ENCODE measurements around the gene MAPT.

Gene MAPT

DNA sequence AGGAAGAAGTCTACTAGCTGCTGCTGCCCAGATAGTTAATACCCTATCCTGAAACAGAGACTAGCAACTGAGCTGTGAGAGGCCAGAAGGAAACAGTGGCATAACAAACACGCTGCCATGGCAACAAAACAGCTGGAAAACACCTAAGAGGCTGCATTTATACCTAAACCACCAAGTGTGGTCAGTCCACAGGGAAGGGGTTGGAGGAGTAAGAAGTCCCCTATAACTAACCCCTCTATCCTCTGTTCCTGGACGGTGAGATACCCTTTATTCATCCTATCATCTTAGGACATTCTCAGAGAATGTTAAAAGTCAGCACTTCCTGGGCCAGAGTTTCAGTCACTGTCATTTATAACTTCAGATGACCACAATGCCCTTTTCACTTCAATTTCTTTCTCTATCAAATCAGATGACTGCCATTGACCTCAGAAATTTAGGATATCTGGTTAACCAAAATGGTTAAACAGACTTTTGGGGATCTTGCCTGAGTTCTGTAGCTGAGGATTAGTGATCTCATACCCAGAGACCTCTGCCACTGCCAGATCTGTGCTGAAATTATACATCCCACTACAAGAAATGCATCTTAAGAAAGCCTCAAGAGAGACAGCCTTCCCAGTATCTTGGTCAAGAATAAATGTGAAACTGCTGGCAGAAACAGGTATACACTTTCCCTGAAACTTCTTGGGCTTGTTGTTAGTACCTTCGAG is 140.9 kb downstream of the MAPT start:
- DNase-seq: no peak

DNA sequence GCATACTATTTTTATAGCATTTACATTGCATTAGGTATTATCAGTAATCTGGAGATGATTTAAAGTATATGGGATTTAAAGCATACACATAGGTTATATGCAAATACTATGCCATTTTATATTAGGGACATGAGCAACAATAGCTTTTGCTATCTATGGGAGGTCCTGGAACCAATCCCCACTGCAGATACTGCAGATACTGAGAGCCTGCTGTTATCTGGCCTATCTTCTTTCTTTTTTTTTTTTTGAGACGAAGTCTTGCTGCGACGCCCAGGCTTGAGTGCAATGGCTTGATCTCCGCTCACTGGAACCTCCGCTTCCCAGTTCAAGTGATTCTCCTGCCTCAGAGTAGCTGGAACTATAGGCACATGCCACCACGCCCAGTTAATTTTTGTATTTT is 142.1 kb downstream of the MAPT start:
- no peak for DNase-seq

DNA sequence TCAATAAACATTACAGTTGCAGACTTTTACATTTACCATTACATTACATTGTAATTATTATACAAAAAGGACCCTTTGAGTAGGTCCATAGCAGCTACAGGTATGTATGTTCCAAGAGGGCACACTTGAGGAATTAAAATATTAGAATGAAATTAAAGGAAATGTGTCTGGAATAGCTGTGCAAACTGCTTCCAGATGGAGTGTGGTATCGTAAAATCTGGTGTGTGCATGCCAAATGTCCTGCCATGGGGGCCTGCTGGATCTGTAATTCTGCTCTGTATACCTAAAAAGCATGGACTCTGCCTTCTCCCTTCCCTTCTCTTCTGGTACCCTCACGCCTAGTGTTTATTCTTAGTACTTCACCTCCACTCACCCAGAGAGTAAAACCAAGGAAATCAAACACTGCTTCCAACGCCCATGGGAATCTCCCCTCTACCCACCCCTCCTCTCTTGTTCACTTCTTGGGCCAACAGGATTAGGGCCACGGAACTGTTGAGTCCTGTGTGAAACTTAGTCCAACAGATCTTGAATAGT is 143.4 kb downstream of the MAPT start:
- DNase-seq: no peak

DNA sequence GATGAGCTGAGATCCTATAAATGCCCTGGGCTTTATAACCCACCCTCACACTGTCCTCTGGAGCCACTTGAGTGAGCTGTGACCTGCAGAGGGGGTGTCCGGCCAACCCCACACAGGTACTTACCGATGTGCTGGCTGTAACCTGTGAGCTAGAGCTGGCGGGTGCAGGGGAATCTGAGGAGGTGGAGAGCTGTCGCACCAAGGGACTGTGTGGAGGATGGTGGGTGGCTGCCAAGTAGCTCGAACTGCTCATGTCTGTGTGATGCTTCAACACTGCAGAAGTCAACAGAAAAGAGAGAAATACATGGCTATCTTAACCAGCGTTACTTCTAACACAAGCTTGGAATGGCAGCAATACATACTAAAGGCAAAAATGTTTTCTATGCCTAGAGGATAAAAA is 144.1 kb downstream of the MAPT start:
- no peak for DNase-seq

DNA sequence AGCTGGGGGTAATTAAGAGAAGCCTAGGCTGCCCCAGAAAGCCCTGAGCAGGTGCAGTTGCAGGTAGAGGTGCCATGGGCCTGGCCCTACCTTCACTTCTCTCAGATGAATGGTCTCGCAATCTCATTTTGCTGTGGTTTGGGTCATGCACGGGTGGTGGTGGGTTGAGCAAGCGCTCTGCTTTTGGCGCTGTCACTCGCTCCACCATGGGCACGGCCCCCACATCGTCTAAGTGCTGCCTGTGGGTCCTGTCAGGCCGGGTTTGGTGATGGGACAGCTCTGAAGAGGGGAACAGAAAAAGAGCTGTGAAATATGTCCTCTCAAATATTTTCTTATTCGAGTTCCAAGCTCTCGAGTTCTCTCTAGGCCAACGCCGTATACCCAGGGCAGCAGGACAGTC is 144.6 kb downstream of the MAPT start:
- no peak for DNase-seq

DNA sequence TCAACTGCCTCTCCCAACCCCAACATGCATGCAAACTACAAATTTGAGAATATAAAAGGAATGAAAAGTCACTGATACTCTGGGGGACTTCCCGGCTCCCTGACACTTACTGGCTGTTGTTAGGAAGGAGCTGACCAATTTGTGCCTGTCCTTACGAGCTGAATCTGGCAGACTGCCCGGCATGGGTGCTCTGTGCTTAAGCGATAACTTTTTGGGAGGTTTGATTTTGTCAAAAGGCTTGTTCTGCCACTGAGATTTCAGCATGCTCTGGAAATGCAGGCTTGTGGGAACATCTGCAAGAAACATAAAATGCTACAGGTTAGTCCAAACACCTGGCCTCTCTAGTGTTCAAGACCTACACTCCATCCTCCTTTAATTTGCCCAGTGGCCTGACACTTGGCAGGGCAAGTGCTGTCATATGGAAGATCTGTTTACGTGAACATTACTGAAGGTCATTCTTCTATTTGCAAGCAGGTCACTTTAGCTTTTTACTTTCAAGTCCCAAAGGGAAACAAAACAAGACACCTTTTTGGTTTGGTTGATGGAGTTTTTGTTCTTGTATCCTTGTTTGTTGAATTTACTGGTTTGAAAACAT is 145.3 kb downstream of the MAPT start:
- DNase-seq: no peak

DNA sequence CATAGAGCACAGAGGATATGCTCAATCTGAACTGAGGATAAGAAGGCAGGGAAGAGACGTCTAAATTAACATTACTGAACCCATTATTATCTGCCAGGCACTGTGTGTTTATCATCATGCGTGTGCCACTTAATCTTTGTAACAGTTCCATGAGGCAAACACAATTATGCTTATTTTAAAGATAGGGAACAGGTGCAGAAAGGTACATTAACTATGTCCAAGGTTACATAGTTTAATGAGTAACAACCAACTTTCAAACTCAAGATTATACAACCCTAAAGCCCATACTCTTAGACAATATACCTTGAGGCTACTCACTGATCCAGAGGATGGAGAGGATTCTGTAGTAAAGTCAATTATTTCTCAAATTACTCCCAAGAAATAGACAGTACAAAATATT is 147.9 kb downstream of the MAPT start:
- DNase-seq: no peak

DNA sequence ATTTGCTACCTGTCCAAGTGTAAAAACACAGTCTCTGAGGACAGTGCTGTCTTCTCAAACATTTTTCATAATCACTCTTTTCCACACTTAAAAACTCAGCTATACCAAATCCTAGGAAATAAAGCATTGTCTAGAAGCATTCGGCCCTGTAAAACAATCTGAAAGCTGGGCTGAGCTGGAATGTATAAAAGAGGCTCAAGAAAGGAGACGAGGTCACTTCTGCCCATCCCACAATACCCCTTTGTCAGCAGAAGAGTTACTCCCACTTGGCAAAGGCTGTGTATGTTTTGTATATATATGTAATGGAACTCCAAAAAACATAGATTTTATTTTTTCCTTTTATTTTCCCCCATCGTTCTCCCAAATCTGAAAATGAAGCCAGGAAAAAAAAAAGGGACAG is 148.6 kb downstream of the MAPT start:
- no peak for DNase-seq

DNA sequence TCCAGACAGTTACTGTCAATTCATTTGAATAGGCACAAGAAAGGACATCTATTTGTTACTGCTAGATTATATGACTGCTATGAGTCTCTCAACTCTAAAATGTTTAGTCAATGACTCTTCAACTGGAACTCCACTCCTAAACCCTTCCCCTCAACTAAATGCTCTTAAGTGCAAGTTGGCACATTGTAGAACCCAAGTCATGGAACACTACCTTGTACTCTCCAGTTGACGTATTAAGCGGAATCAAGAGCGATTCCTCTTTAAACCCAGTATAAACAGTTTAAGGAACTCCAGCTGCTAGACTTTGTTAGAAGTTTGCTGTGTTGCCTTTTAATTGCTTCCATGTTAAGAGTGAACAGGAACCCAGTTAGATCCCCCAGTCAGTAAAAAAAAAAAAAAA is 149.3 kb downstream of the MAPT start:
- DNase-seq: no peak

DNA sequence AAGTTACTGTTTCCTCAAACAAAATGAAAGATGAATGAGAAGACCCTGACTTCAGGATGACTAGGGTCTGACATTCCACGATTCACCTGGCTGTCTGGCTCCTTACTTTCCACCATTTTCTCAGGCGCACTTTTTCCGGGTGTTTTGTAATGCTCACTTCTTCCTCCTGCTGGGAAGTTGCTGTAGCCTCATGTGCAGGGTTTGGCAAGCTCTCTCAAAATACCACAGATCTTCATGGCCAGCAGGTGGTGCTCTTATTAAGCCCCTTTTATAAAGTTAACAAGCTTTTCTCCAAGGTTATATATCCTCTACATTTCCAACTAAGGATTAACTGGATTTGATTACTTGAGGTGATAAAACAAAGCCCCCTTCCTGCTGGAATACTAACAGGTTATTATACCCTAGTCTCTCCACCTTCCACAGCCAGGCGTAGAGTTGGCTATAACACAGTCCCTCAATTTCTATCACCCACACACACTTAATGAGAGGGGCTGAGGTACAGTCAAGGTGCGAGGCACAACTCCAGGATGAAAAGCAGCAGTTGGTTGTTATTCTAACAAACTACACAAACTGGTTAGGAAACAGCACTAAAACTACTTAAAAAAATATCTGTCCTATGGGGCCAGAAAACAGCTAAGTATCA is 150.1 kb downstream of the MAPT start:
- DNase-seq: peak; percentile 91

DNA sequence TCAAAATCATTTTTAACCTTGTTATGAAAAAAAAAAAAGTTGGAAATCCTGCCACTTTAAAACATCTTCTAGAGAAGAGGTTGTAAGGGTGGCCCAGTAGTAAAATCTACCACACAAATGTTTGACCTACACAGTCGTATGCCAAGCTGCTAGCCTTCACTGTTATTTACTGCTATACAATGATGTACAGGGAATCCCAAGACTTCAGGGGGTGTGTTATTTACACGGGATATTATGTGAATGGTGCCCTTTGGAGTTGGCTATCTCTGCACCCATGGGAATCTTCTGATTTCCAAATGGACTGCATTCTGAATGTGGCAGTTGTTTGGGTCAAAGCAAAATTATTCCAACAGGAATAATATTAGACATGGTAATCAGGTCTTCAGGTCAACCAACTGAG is 150.6 kb downstream of the MAPT start:
- DNase-seq: no peak

DNA sequence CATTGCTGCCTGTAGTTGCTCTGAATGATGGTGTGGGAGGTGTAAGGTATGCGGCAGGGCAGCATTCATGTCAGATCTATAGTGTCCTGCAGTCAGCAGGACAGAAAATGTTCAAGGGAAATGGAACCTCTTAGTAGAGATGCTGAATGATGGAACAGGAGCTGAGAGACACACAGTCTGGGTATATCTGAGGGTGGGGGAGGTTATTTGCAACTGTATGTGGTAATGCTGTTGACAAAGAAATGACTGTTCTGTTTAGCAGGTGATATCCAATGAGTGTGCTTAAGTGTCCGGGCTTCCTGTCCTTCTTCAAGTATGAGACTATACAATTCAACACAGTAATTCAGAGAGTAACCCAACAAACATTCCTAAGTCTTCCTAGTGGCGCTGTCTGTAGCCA is 151.3 kb downstream of the MAPT start:
- DNase-seq: no peak

DNA sequence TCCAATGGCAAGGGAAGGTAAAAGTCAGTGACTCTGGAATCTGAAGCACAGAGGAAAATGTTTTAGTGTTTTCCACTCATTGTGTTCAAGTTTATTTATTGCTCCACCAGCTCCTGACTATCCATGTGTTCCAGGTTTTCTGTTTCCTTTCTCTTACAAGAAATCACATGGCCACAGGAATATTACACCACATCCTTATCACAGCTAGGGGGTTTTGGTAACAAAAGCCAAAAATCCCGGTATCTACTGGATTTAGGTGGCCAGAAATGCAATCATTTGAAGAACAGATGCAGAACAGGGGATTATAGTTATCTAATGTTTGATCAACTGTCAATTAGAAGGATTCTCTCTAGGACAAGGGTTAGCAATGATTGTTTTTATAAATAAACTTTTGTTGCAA is 152.6 kb downstream of the MAPT start:
- DNase-seq: no peak

DNA sequence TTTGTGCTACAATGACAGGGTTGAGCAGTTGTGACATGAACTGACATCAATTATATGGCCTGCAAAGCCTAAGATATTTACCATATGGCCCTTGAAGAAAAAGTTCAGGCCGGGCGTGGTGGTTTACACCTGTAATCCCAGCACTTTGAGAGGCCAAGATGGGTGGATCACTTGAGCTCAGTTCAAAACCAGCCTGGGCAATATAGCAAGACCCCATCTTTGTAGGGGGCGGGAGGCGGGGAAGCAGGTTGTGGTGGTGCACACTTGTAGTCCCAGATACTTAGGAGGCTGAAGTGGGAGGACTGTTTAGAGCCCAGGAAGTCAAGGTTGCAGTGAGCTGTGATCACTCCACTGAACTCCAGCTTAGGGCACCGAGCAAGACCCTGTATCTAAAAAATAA is 153.0 kb downstream of the MAPT start:
- no peak for DNase-seq

DNA sequence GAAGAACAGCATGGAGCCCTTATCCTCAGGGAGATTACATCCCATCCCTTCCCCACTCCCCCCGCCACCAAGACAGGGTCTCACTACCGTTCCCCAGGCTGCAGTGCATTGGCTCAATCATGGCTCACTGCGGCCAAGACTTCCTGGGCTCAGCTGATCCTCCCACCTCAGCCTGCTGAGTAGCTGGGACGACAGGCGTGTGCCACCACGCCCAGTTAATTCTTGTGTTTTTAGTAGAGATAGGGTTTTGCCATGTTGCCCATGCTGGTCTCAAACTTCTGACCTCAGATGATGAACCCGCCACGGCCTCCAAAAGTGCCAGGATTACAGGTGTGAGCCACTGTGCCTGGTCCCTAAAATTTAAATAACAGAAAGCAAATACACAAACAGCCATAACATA is 153.5 kb downstream of the MAPT start:
- no peak for DNase-seq

DNA sequence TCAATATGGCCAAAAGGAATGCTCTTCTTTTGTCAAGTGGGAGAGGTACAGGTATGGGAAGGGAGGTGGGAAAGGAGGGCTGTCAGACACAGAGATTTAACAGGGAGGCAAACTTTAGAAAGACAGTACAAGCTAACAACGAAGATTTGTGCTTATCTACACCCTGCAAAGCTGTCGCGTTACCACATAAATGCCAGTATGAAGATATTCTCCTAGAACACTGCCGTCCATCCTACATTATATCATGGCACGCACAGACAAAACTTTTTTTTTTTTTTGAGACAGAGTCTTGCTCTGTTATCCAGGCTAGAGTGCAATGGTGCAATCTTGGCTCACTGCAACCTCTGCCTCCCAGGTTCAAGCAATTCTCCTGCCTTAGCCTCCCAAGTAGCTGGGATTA is 155.3 kb downstream of the MAPT start:
- no peak for DNase-seq

DNA sequence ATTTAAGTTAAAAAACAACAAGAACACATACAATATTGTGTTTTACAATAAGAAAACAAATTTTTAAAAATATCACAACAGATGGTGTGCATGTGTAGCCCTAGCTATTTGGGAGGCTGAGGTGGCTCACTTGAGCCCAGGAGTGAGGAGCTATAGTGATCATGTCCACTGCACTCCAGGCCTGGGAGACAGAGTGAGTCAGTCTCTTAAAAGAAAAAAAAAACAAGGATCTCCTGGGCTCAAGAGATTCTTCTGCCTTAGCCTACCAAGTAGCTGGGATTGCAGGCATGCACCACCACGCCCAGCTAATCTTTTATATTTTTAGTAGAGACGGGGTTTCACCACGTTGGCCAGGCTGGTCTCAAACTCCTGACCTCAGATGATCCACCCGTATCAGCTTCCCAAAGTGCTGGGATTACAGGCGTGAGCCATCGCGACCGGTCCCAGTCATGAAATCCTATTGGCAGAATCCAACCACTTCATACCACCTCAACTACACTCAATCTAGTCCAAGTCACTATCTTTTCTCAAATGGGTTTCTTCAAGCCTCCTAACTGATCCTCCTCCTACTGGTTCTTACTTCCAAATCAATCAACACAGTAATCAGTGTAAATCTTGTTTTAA is 159.7 kb downstream of the MAPT start:
- DNase-seq: no peak

DNA sequence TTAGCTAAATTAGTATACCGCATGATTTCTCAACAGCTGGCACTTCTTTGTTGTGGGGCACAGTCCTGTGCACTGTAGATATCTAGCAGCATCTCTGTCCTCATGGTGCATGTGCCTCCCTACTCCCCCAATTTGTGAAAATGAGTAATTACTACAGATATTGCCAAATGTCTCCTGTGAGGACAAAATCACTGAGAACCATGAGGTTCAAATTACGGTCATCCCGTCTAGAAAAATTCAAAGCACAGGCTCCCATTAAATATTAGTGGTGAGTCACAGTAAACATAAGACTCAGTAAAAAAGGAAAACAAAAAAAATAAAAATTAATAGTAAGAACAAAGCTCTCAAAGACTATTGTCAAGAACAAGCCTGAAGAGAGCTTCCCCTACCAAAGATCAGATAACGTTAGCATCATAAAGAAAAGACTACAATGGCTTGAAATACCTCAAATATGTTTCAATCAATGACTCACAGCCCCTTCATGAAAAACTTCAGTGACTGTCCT is 162.5 kb downstream of the MAPT start:
- no peak for DNase-seq

DNA sequence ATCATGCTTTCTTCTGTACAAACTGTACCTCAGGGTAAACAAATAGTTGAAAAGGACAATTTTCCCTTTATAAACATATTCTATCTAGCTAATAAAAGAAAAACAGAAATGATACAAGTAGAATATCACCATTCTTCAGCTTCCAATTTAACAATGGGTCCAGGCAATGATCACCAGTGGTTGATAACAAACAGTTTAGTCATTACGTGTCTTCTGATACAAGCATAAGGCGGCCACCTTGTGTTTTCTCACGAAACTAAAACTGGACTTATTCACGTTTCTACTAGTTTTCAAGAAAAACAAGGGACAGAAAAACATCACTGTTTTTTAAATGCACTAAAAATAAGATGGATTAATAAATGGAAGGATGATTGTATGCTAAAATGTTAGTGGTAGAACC is 163.0 kb downstream of the MAPT start:
- no peak for DNase-seq

DNA sequence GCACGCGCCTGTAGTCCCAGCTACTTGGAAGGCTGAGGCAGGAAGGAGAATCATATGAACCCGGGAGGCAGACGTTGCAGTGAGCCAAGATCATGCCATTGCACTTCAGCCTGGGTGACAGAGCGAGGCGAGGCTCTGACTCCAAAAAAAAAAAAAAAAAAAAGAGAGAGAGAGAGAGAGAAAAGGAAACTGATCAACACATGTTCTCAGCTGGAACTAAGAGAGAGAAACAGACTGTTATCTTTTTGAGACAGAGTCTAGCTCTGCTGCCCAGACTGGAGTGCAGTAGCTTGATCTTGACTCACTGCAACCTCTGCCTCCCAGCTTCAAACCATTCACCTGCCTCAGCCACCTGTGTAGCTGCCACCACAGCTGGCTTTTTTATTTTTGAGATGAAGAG is 165.1 kb downstream of the MAPT start:
- DNase-seq: no peak

DNA sequence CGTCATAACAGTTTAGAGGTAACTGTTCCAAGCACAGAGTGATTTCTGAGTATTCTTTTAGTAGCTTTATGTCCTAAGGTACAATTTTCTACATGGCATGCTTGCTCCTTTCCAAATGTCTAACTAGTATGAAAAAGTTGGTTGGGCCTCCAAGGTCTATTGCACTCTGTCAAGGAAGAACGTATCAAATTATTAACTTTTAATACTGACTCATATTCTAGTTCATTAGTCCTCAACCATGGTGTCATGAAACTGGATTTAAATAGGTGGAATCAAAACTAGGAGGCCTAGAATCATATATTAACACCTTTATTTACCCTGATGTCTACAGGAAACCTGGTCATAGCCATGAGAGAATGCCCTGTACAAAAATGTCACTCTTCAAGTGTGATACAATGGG is 166.1 kb downstream of the MAPT start:
- no peak for DNase-seq

DNA sequence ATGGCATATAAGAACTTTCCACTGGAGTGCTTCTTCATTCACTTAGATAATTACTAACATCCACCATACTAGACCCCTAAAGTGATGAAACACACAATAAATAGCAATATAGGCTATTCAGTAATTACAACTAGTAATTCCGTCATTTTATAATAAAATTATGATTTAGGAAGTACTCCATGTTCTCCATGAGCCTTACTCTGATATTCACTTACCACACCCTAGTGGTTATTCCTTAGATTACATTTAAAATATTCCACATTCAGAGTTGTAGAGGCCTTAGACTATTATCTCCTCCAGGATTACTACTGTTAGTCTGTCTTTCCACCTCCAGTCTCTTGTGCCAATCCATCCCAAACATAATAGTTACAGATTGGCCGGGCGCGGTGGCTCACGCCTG is 167.1 kb downstream of the MAPT start:
- DNase-seq: no peak

DNA sequence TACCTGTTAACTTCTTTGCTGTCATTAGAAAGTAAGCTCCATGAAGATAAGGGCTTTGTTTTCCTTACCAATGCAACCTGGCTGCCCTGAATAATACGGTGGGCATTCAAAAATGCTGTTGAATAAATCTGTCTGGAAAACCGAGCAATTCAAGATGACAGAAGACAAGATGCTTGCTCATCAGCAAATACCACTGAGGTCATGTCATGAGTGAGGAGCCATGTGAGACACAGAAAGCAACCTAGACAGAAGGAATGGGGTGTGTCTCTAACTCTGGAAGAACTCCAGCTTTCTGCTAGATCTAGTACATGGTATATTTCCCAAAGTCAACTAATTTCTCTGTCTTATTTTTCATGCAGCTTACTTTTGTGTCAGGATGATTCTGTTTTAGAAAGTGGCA is 168.9 kb downstream of the MAPT start:
- no peak for DNase-seq

DNA sequence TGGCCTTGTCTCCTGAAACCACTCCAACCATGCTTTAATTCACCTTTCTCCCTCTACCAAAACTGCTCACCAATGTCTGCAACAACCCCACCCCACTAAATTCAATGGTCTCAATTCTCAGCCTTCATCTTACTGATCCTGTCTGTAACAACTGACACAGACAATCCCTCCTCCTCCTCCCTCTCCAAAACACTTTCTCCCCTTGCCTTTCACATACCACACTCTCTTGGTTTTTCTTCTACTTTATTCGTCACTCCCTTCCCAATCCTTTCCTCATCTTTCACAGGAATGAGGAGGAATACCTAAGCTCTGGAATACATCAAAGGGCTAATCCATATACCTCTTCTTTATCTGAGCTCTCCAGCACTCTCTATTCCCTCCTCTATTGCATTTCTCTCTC is 170.1 kb downstream of the MAPT start:
- no peak for DNase-seq
